Measurements from ENCODE around the gene EEF1A2. TPM values are rescaled to one million over a fixed set of nuclear protein-coding genes. Genes with fewer than 3 reads are reported as not detected.

Gene EEF1A2
- total RNA-seq, 1 experiment from 2014 or later: 26.0 TPM

DNA sequence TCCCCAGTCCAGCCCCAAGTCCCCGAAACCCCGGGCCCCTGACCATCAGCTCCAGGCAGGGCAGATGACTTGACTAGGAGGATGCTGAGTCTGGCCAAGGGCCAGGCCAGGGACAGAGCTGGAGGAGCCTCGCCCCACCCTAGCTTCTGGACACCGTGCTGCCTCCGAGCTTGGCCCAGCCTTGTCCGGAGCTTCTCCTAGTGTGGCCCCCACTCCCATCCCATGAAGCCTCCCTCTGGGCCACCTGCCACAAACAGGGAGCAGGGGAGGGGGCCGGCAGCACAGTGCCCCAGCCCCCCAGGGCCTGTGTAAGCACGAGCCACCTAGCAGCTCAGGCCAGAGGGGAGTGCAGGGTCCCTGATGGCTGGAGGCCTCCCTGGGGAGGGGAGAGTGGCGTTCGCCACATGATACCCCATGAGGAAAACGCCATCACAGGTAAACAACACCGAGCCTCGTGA, 5.3 kb downstream of the EEF1A2 start (continued):
- TF ChIP-seq FOXP4 (CRISPR knock-in tag; IDR thresholded peaks at IDR 0.05): no peak
- TF ChIP-seq TP53 (CRISPR knock-in tag; IDR thresholded peaks at IDR 0.05): no peak

- peaks cover 42% of the 10 kb centered on the region for H3K27me3 Mint-ChIP-seq (ENCODE audit: low read depth)
- DNase-seq (ENCODE audit: low spot score) (no peak), ATAC-seq (no peak)
- no peak overlapping the region for H3K4me3 Mint-ChIP-seq
- H3K27ac Mint-ChIP-seq: no peak overlapping the region
- H3K36me3 Mint-ChIP-seq: peaks cover 16% of the 10 kb centered on the region
- H3K4me1 Mint-ChIP-seq: peaks cover 7% of the 10 kb centered on the region
- ChIA-PET CTCF (interaction anchor here (0.9 to 1.8 kb wide), 2 partner anchors 9 to 28 kb away, joined by 3 to 4 read pairs; partner anchors contain the start of gene PPDPF), POLR2A (no interaction called here)
- no peak for TF ChIP-seq OVOL2 (CRISPR knock-in tag; IDR thresholded peaks at IDR 0.05; ENCODE audit: borderline replicate concordance)
- TF ChIP-seq SMAD3 (CRISPR knock-in tag; IDR thresholded peaks at IDR 0.05; ENCODE audit: borderline replicate concordance): no peak
- no peak for TF ChIP-seq KAT7 (CRISPR knock-in tag; IDR thresholded peaks at IDR 0.05; ENCODE audit: borderline replicate concordance)
- TF ChIP-seq TP53 (CRISPR knock-in tag; IDR thresholded peaks at IDR 0.05): no peak
- no peak for TF ChIP-seq ZNF219 (CRISPR knock-in tag; IDR thresholded peaks at IDR 0.05; ENCODE audit: borderline replicate concordance)
- no peak for TF ChIP-seq ZBTB21 (CRISPR knock-in tag; IDR thresholded peaks at IDR 0.05; ENCODE audit: borderline replicate concordance)
- no peak for TF ChIP-seq E2F5 (CRISPR knock-in tag; IDR thresholded peaks at IDR 0.05)
- no peak for TF ChIP-seq ATF1 (CRISPR knock-in tag; IDR thresholded peaks at IDR 0.05)
- no peak for TF ChIP-seq TCF7 (CRISPR knock-in tag; IDR thresholded peaks at IDR 0.05; ENCODE audit: low read depth)
- no peak for TF ChIP-seq FOXP1 (CRISPR knock-in tag; IDR thresholded peaks at IDR 0.05; ENCODE audit: borderline replicate concordance)
- no peak for TF ChIP-seq JUN (CRISPR knock-in tag; IDR thresholded peaks at IDR 0.05)
- TF ChIP-seq RELA (CRISPR knock-in tag; IDR thresholded peaks at IDR 0.05; ENCODE audit: borderline replicate concordance): no peak
- TF ChIP-seq, protein P1, sequence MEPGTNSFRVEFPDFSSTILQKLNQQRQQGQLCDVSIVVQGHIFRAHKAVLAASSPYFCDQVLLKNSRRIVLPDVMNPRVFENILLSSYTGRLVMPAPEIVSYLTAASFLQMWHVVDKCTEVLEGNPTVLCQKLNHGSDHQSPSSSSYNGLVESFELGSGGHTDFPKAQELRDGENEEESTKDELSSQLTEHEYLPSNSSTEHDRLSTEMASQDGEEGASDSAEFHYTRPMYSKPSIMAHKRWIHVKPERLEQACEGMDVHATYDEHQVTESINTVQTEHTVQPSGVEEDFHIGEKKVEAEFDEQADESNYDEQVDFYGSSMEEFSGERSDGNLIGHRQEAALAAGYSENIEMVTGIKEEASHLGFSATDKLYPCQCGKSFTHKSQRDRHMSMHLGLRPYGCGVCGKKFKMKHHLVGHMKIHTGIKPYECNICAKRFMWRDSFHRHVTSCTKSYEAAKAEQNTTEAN (CRISPR knock-in tag; IDR thresholded peaks at IDR 0.05): no peak
- no peak for TF ChIP-seq ZNF423 (CRISPR knock-in tag; IDR thresholded peaks at IDR 0.05)
- TF ChIP-seq, protein P2, sequence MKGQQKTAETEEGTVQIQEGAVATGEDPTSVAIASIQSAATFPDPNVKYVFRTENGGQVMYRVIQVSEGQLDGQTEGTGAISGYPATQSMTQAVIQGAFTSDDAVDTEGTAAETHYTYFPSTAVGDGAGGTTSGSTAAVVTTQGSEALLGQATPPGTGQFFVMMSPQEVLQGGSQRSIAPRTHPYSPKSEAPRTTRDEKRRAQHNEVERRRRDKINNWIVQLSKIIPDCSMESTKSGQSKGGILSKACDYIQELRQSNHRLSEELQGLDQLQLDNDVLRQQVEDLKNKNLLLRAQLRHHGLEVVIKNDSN (CRISPR knock-in tag; IDR thresholded peaks at IDR 0.05): no peak
- TF ChIP-seq IRF2 (CRISPR knock-in tag; IDR thresholded peaks at IDR 0.05; ENCODE audit: borderline replicate concordance, low read depth): no peak
- no peak for TF ChIP-seq HMGA2 (CRISPR knock-in tag; IDR thresholded peaks at IDR 0.05)
- TF ChIP-seq, protein P3, sequence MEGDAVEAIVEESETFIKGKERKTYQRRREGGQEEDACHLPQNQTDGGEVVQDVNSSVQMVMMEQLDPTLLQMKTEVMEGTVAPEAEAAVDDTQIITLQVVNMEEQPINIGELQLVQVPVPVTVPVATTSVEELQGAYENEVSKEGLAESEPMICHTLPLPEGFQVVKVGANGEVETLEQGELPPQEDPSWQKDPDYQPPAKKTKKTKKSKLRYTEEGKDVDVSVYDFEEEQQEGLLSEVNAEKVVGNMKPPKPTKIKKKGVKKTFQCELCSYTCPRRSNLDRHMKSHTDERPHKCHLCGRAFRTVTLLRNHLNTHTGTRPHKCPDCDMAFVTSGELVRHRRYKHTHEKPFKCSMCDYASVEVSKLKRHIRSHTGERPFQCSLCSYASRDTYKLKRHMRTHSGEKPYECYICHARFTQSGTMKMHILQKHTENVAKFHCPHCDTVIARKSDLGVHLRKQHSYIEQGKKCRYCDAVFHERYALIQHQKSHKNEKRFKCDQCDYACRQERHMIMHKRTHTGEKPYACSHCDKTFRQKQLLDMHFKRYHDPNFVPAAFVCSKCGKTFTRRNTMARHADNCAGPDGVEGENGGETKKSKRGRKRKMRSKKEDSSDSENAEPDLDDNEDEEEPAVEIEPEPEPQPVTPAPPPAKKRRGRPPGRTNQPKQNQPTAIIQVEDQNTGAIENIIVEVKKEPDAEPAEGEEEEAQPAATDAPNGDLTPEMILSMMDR (IDR thresholded peaks at IDR 0.05): no peak
- TF ChIP-seq PRDM15 (CRISPR knock-in tag; IDR thresholded peaks at IDR 0.05): no peak
- no peak for TF ChIP-seq GRHL2 (CRISPR knock-in tag; IDR thresholded peaks at IDR 0.05; ENCODE audit: insufficient replicate concordance, severe bottlenecking)
- peaks cover 9% of the 10 kb centered on the region for H3K9me3 Mint-ChIP-seq
These were observed 5.9 kb downstream of the EEF1A2 start for GRCh38 chr20:63492982-63493381.

All from WTC11 (cell line).